HepG2 (cell line): ENCODE results near the gene ZDHHC14. TPM values are rescaled to one million over a fixed set of nuclear protein-coding genes. Genes with fewer than 3 reads are reported as not detected.
A peak's percentile ranks its signal among the peaks of the same experiment; 100 is the strongest.

Experiments
- ARID3A ChIP-seq: IDR thresholded peaks from 2 replicates; pipeline ENCODE4 v1.6.1; 2012; ENCODE audit warnings: low read depth, low read length, improper control_type of control experiment
- ARID4A ChIP-seq: sonication (generic); formaldehyde crosslinking; IDR thresholded peaks from 2 replicates; pipeline ENCODE4 v1.5.0; 2020; ENCODE audit warnings: mild to moderate bottlenecking, missing genetic modification reagents, borderline replicate concordance
- GFI1 ChIP-seq: sonication (generic); formaldehyde crosslinking; IDR thresholded peaks from 2 replicates; pipeline ENCODE4 v1.5.0; 2020; ENCODE audit warnings: missing genetic modification reagents, mild to moderate bottlenecking, borderline replicate concordance
- JUNB ChIP-seq: sonication (generic); formaldehyde crosslinking; IDR thresholded peaks from 2 replicates; pipeline ENCODE4 v1.8.0; 2022; ENCODE audit warnings: missing genetic modification reagents, mild to moderate bottlenecking, borderline replicate concordance
- KDM3A ChIP-seq: IDR thresholded peaks from 2 replicates; pipeline ENCODE4 v1.6.1; 2018; ENCODE audit warnings: low read depth, missing compliant biosample characterization
- NAIF1 ChIP-seq: sonication (generic); formaldehyde crosslinking; IDR thresholded peaks from 2 replicates; pipeline ENCODE4 v1.5.0; 2020; ENCODE audit warnings: mild to moderate bottlenecking, missing genetic modification reagents, borderline replicate concordance
- PITX1 ChIP-seq: sonication (generic); formaldehyde crosslinking; IDR thresholded peaks from 2 replicates; pipeline ENCODE4 v1.5.1; 2020; ENCODE audit warnings: mild to moderate bottlenecking, missing genetic modification reagents
- PRDM15 ChIP-seq: sonication (generic); formaldehyde crosslinking; IDR thresholded peaks from 2 replicates; pipeline ENCODE4 v1.4.0; 2020; ENCODE audit warnings: missing genetic modification reagents
- ZBTB49 ChIP-seq: sonication (generic); formaldehyde crosslinking; IDR thresholded peaks from 2 replicates; pipeline ENCODE4 v1.4.0; 2020; ENCODE audit warnings: missing genetic modification reagents, borderline replicate concordance
- ZBTB7B ChIP-seq: sonication (generic); formaldehyde crosslinking; IDR thresholded peaks from 2 replicates; pipeline ENCODE4 v1.4.0; 2020; ENCODE audit warnings: missing genetic modification reagents
- ZFP36L2 ChIP-seq: sonication (generic); formaldehyde crosslinking; IDR thresholded peaks from 2 replicates; pipeline ENCODE4 v1.4.0; 2020; ENCODE audit warnings: missing genetic modification reagents
- ZFP90 ChIP-seq: sonication (generic); formaldehyde crosslinking; IDR thresholded peaks from 2 replicates; pipeline ENCODE4 v1.8.0; 2022; ENCODE audit warnings: missing genetic modification reagents, mild to moderate bottlenecking, inconsistent platforms, borderline replicate concordance
- ZNF75D ChIP-seq: sonication (generic); formaldehyde crosslinking; IDR thresholded peaks from 2 replicates; pipeline ENCODE4 v1.8.1; 2023; ENCODE audit warnings: missing genetic modification reagents, mild to moderate bottlenecking, borderline replicate concordance
- ZXDC ChIP-seq: sonication (generic); formaldehyde crosslinking; IDR thresholded peaks from 2 replicates; pipeline ENCODE4 v1.5.0; 2020; ENCODE audit warnings: mild to moderate bottlenecking, missing genetic modification reagents
- polyA plus RNA-seq, 8 experiments: library from polyadenylated mRNA; depleted of rRNA in 3 of 8; stranded (reverse) in 7 of 8; unstranded in 1 of 8; fragments of >200 nt; fragmentation: Illumina TruSeq in 4 of 8; extraction: Trizol in 4 of 8; gene quantifications; 2 replicates each; pipeline versions ENCODE4 v1.2.1 to v1.2.3, GENCODE V29; 2011 to 2016; ENCODE audit warnings: low read depth in 4 of 8, missing spikeins in 1 of 8, mixed read lengths in 1 of 8; ENCODE audit not compliant: insufficient read depth in 1 of 8
- total RNA-seq, 5 experiments: library from RNA; depleted of rRNA; stranded (reverse); fragments of >200 nt; fragmentation: Illumina TruSeq; extraction: Trizol; gene quantifications; 2 replicates each; pipeline ENCODE4 v1.2.3, GENCODE V29; 2016; ENCODE audit warnings: low read depth in 1 of 5

Gene ZDHHC14
- total and polyA plus RNA-seq, 2 of the 13 experiments (the other 11 are each of a cell fraction or from before 2014, with no cell fraction given), result 3.7 to 9.5 TPM

GRCh38 chr6:157424491-157425020 lies 43.6 kb downstream of the ZDHHC14 start (continued):
- TF ChIP-seq ARID3A, result 0 out of 2 replicates have a peak, but pooled peaks have one; percentile 50
- TF ChIP-seq KDM3A (CRISPR knock-in tag), result no peak
- TF ChIP-seq NAIF1 (CRISPR knock-in tag), result no peak
- no peak for TF ChIP-seq ZXDC (CRISPR knock-in tag)
- TF ChIP-seq ZNF75D (CRISPR knock-in tag), result no peak
- no peak for TF ChIP-seq ZFP36L2 (CRISPR knock-in tag)
- peak; percentile 99 for TF ChIP-seq GFI1 (CRISPR knock-in tag)
- TF ChIP-seq ARID4A (CRISPR knock-in tag), result peak; percentile 30; the same call in 1 of the 2 replicates
- no peak for TF ChIP-seq ZBTB49 (CRISPR knock-in tag)
- no peak for TF ChIP-seq ZFP90 (CRISPR knock-in tag)
- TF ChIP-seq PITX1 (CRISPR knock-in tag), result no peak
- no peak for TF ChIP-seq JUNB
- TF ChIP-seq PRDM15, result no peak
- peak; percentile 60; the same call in 1 of the 2 replicates for TF ChIP-seq ZBTB7B (CRISPR knock-in tag)
